Measurements from ENCODE around the gene MMP25.

- TF ChIP-seq CTCF (conservative IDR thresholded peaks at IDR 0.05 in 1 of 2, IDR thresholded peaks at IDR 0.05 in 1 of 2; ENCODE audit: extremely low read depth in 1 of 2, insufficient read depth in 1 of 2, low read depth in 1 of 2, low read length in 2 of 2), result no peak
- TF ChIP-seq EZH2 (IDR thresholded peaks at IDR 0.05; ENCODE audit: borderline replicate concordance, low read length), result no peak
These were observed 24.3 kb downstream of the MMP25 start for GRCh38 chr16:3070608-3071111.
